Activated CD4-positive, alpha-beta T cell treated with anti-CD3 and anti-CD28 coated beads, Interleukin-2, amount 10 ng/mL, durations not matched to agents 24 days and 14 days (primary cell): ENCODE results near the gene HRAS. TPM values are rescaled to one million over a fixed set of nuclear protein-coding genes. Genes with fewer than 3 reads are reported as not detected.
"Not testable (repeated sequence)": the region's sequence is repeated elsewhere in the genome, so short reads cannot be mapped to it uniquely, and the experiment has no call there.

Experiments used
- DNase-seq: peaks from one replicate; pipeline ENCODE4 v3.0.0; 2022
- H3K27ac Mint-ChIP-seq: one replicate; pipeline ENCODE4 v1.8.0; 2022; ENCODE audit warnings: mild to moderate bottlenecking, mixed read lengths
- H3K27me3 Mint-ChIP-seq: one replicate; pipeline ENCODE4 v1.8.0; 2022; ENCODE audit warnings: mixed read lengths
- H3K36me3 Mint-ChIP-seq: one replicate; pipeline ENCODE4 v1.8.0; 2022; ENCODE audit warnings: low read depth, mild to moderate bottlenecking, mixed read lengths
- H3K4me1 Mint-ChIP-seq: one replicate; pipeline ENCODE4 v1.8.0; 2021; ENCODE audit warnings: mixed read lengths
- H3K4me3 Mint-ChIP-seq: one replicate; pipeline ENCODE4 v1.8.0; 2022; ENCODE audit warnings: mild to moderate bottlenecking, moderate library complexity, mixed read lengths
- H3K9me3 Mint-ChIP-seq: one replicate; pipeline ENCODE4 v1.8.0; 2021; ENCODE audit warnings: mixed read lengths
- intact Hi-C: fragments of 100-400 bp; cut with micrococcal nuclease; formaldehyde crosslinking; loops from one replicate; pipeline ENCODE4 v1.15.1; 2023
- total RNA-seq: library from RNA; stranded (reverse); gene quantifications from 2 replicates; pipeline ENCODE4 v1.2.3, GENCODE V29; 2022

HRAS gene
- total RNA-seq, 1 donor from 2014 or later = 94.4 TPM

DNA sequence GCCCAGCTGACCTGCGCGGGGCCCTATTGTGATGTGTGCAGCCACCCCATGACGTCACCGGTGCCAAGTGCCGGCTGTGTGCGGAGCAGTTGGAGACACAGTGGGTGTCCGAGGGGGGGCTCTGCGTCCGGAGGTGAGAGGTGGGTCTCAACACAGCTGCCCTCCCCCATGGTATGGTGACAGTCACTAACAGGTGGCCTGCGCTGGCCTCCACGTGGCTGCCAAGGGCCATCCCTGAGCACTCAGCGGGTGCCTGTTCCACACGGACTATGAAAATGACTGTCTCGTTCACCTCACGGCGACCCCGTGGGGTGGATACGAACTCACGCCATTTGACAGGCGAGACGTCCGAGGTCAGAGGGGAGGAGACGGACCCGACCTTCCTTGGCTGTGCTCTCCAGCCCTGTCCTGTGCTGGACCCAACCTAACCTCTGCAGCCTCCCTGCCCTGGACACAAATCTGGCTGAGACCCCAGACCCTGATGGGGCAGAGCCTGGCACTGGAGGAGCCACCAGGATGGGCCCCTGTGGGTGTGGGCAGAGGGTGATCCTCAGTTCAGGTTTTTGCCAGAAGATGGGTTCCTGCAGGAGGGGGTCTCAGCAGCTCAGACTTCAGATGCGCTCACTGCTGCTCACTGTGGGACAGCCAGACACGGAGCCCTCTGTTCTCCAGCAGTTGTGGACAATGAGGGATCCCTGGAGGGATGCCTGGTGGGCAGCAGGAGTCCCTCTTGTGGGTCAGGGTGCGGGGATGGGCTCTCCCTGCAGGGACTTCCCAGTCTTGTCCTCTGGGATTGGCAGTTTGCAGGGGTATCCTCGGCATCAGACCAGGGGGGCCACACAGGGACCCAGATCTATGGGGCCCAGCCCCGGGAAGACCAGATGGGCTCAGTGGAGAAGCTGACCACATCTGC lies 6.3 kb downstream of the HRAS start:
- Mint-ChIP-seq H3K27me3 (no peaks in the 10 kb centered on the region), H3K27ac (no peak overlapping the region), H3K36me3 (peaks cover 8% of the 10 kb centered on the region), H3K4me3 (no peak overlapping the region), H3K4me1 (peaks cover 3% of the 10 kb centered on the region), H3K9me3 (no peaks in the 10 kb centered on the region)
- no peak for DNase-seq
- intact Hi-C loops = no loop called here

DNA sequence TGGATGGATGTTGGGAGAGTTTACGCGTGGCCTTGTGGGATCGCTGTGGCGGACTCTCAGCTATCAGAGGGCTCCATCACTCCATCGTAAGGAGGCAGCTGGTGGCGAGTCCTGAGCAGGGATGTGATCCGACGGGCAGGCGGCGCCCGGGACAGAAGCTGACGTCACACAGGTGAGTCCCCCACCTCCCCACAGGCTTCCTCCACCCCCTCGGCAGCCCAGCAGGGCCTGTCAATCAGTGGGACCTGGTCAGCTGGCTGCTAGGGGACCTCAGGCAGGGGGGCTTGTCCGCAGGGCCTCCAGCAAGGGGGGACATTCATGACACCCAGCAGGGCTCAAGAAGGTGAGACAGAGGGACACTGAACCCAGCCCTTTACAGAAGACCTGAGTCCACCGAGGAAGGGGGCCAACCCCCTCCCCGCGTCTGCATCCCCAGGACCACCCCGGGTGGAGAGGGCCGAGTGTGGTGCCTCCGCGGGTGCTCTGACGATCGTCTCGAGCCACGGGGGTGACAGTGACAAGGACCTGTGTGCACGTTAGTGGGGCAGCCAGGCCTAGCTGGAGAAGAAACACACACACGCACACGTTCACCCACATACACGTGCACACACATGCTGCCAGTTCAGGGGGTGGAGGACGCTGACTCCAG lies 7.1 kb downstream of the HRAS start:
- Mint-ChIP-seq H3K27ac (no peak overlapping the region), H3K27me3 (no peaks in the 10 kb centered on the region), H3K9me3 (no peaks in the 10 kb centered on the region), H3K4me1 (no peaks in the 10 kb centered on the region), H3K36me3 (peaks cover 6% of the 10 kb centered on the region), H3K4me3 (no peak overlapping the region)
- intact Hi-C loops = no loop called here
- no peak for DNase-seq

DNA sequence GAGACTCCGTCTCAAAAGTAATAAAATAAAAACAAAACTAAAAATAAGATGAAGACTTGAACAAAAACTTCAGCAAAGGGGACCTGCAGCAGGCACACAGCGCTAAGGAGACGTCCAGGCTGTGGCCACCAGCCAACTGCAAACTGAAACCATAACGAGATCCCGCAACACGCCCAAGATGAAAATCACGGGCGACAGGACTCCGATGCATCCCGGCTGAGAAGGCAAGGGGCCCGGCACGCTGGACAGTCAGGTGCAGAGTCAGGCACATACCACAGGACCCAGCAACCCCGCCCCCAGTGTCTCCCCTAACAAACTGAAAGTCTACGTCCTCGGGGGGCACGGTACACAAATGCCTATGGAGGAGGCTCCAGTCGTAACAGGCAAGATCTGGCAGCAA lies 9.2 kb downstream of the HRAS start:
- H3K4me1 Mint-ChIP-seq = no peaks in the 10 kb centered on the region
- DNase-seq = no peak
- no peak overlapping the region for H3K4me3 Mint-ChIP-seq
- no peaks in the 10 kb centered on the region for H3K36me3 Mint-ChIP-seq
- intact Hi-C loops = no loop called here
- no peaks in the 10 kb centered on the region for H3K27me3 Mint-ChIP-seq
- no peaks in the 10 kb centered on the region for H3K9me3 Mint-ChIP-seq
- no peak overlapping the region for H3K27ac Mint-ChIP-seq

DNA sequence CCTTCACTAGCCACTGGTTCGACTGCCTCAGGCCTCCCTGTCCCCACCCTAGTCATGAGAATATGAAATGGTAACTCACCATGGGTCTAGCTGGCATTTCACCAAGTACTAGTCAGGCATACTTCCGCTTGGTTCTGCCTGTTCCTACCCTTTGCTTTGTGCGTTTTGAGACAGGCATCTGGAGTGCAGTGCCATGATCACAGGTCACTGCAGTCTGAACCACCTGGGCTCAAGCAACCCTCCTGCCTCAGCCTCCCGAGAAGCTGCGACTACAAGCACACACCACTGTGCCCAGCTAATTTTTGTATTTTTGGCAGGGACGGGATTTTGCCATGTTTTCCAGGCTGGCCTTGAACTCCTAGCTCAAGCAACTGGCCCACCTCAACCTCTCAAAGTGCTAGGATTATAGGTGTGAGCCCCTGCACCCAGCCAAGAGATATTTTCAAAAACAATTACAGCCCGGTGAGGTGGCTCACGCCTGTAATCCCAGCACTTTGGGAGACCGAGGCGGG lies 14.1 kb downstream of the HRAS start:
- H3K36me3 Mint-ChIP-seq = peaks cover 6% of the 10 kb centered on the region
- intact Hi-C loops = no loop called here
- H3K4me3 Mint-ChIP-seq = no peak overlapping the region
- H3K9me3 Mint-ChIP-seq = no peaks in the 10 kb centered on the region
- no peaks in the 10 kb centered on the region for H3K27me3 Mint-ChIP-seq
- H3K4me1 Mint-ChIP-seq = peaks cover 4% of the 10 kb centered on the region
- DNase-seq = no peak
- H3K27ac Mint-ChIP-seq = no peak overlapping the region

DNA sequence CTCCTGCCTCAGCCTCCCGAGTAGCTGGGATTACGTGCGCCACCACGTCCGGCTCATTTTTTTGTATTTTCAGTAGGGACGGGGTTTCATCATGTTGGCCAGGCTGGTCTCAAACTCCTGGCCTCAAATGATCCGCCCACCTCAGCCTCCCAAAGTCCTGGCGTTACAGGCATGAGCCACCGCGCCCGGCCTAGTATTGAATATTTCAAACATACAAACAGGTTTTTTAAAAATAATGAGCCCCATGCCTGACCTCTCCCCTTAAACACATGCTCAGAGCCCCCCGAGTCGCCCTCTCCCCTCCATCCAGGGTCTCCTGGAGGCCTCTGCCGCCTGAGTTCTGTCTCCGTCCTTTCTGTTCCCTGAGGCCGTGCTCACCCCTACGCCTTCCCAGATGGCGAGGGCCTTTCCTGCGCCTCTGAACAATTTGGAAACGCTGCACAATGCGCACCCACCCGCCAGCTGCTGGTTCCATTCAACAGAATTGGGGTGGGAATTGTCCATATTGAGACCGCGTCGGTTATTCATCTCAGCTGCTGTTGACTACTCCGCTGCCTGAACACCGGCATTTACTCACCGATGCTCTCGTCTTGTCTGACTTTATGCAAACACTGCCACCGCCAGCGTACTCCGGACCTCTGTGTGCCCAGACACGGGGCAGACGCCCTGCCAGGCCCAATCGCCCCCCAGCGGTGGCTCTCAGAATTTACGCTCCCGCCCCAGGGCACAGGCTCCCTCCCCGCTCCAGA lies 14.8 kb downstream of the HRAS start:
- H3K27me3 Mint-ChIP-seq = no peaks in the 10 kb centered on the region
- H3K27ac Mint-ChIP-seq = no peak overlapping the region
- peaks cover 11% of the 10 kb centered on the region for H3K36me3 Mint-ChIP-seq
- no peak overlapping the region for H3K4me3 Mint-ChIP-seq
- intact Hi-C loops = no loop called here
- no peaks in the 10 kb centered on the region for H3K9me3 Mint-ChIP-seq
- peak; percentile 73 for DNase-seq
- peaks cover 4% of the 10 kb centered on the region for H3K4me1 Mint-ChIP-seq

DNA sequence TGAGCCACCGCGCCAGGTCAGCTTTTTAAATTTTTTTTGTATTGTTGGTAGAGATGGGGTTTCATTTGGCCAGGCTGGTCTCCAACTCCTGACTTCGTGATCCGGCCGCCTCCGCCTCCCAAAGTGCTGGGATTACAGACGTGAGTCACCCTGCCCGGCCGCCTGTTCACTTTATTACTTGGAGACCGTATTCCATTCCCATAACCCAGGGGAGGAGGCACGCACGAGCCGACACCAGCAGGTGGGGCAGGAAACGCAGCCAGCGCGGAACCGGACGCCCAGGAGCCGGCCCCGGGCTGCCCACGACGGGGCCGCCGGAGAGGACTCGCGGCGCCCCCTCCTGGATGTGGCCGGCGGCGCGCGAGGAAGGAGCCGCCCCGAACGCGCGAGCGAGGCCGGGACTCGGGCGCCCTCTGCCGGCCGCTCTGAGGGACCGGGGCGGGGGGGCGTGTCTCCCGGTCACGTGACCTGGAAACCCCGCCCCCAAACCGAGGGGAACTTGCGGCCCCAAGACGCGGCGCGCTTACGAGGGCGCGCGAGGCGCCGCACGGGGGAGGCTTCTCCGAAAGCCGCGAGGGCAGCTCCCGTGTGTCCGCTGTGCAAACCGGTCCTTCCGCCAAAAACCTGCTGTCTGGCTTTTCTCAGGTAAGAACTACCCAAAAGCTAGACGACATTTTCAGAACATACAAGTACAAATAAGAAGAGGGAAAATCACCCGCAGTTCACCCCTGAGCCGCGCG lies 16.7 kb downstream of the HRAS start:
- Mint-ChIP-seq H3K9me3 (no peaks in the 10 kb centered on the region), H3K4me3 (peak overlapping the region; percentile 75), H3K27me3 (no peaks in the 10 kb centered on the region), H3K27ac (peak overlapping the region; percentile 69), H3K4me1 (peaks cover 4% of the 10 kb centered on the region), H3K36me3 (peaks cover 18% of the 10 kb centered on the region)
- intact Hi-C loops = loop anchor here (1.0 to 5.0 kb wide), 4 partner anchors 11 to 211 kb away; partner anchors contain the start of genes HRAS, IFITM2, PTDSS2 and RNH1
- peak; percentile 96 for DNase-seq

DNA sequence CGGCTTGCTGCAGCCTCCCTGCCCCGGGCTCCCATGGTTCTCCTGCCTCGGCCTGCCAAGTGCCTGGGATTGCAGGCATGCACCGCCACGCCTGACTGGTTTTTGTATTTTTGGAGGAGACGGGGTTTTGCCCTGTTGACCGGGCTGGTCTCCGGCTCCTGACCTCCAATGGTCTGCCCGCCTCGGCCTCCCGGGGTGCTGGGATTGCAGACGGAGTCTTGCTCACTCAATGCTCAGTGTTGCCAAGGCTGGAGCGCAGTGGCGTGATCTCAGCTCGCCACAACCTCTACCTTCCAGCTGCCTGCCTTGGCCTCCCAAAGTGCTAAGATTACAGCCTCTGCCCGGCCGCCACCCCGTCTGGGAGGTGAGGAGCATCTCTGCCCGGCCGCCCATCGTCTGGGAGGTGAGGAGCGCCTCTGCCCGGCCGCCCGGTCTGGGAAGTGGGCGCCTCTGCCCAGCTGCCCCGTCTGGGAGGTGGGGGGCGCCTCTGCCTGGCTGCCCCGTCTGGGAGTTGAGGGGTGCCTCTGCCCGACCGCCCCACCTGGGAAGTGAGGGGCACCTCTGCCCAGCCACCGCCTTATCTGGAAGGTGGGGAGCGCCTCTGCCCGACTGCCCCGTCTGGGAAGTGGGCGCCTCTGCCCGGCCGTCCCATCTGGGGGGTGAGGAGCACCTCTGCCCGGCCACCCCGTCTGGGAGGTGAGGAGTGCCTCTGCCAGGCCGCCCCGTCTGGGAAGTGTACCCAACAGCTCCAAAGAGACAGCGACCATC lies 18.3 kb downstream of the HRAS start:
- H3K27me3 Mint-ChIP-seq, DNase-seq, H3K4me1 Mint-ChIP-seq, H3K9me3 Mint-ChIP-seq, H3K4me3 Mint-ChIP-seq, H3K27ac Mint-ChIP-seq: not testable (repeated sequence)
- H3K36me3 Mint-ChIP-seq = peaks cover 23% of the 10 kb centered on the region
- intact Hi-C loops = loop anchor here (5.0 kb wide), 1 partner anchor 210 kb away; the partner anchor contains the start of gene IFITM2

DNA sequence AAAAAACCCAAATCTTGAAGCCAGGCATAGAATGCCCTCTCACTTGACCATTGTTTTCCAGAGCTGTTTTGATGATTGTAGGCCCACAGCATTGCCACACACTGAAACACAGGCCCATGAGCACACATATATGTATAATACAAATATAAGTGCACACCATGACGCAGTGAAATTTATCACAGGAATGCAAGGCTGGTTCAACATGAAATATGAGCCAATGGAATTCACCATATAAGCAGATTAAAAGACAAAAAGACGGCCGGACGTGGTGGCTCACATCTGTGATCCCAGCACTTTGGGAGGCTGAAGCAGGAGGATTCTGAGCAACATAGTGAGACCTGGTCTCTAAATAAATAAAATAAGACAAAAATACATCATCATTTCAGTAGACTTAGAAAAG lies 19.0 kb downstream of the HRAS start:
- Mint-ChIP-seq H3K4me1 (peaks cover 4% of the 10 kb centered on the region), H3K36me3 (peaks cover 26% of the 10 kb centered on the region), H3K4me3 (no peak overlapping the region), H3K9me3 (no peaks in the 10 kb centered on the region), H3K27me3 (no peaks in the 10 kb centered on the region), H3K27ac (no peak overlapping the region)
- no peak for DNase-seq
- intact Hi-C loops = loop anchor here (5.0 kb wide), 1 partner anchor 209 kb away; the partner anchor contains the start of gene IFITM2

DNA sequence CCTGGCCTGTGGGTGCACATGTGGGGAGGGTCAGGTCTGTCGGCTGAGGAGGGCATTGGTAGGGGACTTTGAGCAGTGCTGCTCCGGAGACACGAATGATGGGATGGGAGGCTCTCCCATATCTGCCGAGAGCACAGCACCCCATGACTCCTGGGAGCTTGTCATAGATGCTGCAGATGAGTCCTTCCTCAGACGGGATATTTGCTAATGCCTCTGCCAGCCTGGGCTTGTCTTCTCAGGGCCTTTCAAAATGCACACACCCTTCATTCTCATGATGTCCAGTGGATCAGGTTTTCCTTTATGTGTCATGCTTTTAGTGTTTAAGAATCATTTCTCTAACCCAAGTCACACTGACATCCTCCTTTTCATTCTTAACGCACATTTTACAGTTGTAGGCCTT lies 20.2 kb downstream of the HRAS start:
- Mint-ChIP-seq H3K27me3 (no peaks in the 10 kb centered on the region), H3K4me3 (no peak overlapping the region), H3K4me1 (peaks cover 4% of the 10 kb centered on the region), H3K36me3 (peaks cover 28% of the 10 kb centered on the region), H3K27ac (no peak overlapping the region), H3K9me3 (no peaks in the 10 kb centered on the region)
- DNase-seq = no peak
- intact Hi-C loops = loop anchor here (5.0 kb wide), 1 partner anchor 208 kb away; the partner anchor contains the start of gene IFITM2

DNA sequence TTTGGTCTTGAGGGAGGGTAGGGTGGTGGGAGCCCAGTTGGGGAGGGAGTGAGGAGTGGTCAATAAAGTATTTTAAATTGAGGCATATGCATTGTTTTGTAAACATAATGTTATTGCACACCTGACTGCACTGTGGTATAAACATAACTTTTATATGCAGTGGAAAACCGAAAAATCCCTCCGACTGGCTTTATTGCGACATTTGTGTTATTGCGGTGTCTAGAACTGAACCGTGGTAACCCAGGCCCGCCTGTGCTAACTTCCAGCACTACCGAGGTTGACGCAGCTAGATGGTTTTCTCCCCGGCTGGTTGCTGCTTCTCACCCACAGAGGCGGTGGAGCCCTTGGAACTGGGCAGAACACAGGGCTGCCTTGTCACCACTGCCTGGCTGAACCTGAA lies 20.8 kb downstream of the HRAS start:
- Mint-ChIP-seq H3K4me1 (peaks cover 4% of the 10 kb centered on the region), H3K4me3 (no peak overlapping the region), H3K27me3 (no peaks in the 10 kb centered on the region), H3K9me3 (no peaks in the 10 kb centered on the region), H3K36me3 (peaks cover 33% of the 10 kb centered on the region), H3K27ac (no peak overlapping the region)
- intact Hi-C loops = loop anchor here (5.0 kb wide), 1 partner anchor 207 kb away; the partner anchor contains the start of gene IFITM2
- DNase-seq = no peak

DNA sequence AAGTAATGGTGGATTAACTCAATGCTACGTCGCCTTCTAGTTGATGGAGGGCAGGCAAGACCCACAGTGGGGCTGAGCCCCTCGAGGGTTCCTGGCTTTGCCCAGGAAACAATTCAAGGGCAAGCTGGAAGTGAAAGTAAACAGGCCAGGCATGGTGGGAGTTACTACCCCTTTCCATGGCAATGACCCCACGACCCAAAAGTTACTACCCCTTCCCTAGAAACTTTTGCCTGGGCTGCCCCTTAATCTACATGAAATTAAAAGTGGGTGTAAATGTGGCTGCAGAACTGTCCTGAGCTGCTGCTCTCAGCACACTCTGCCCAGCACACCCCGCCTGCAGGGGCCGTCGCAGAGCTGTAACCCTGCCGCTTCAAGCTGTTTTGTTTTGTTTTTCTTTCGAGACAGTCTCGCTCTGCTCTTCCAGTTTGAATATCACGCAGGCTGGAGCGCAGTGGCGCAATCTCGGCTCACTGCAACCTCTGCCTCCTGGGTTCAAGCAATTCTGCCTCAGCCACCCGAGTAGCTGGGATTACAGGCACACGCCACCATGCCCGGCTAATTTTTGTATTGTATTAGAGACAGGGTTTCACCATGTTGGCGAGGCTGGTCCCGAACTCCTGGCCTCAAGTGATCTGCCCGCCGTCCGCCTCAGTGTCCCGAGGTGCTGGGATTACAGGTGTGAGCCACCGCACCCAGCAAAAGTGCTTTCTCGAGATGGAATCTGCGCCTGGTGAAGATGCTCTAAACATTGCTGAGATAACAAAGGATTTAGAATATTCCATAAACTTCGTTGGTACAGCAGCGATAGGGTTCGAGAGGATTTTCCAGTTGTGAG lies 22.4 kb downstream of the HRAS start:
- Mint-ChIP-seq H3K27ac (no peak overlapping the region), H3K4me3 (no peak overlapping the region), H3K9me3 (no peaks in the 10 kb centered on the region), H3K36me3 (peaks cover 38% of the 10 kb centered on the region), H3K4me1 (peaks cover 3% of the 10 kb centered on the region), H3K27me3 (no peaks in the 10 kb centered on the region)
- no peak for DNase-seq
- intact Hi-C loops = no loop called here

DNA sequence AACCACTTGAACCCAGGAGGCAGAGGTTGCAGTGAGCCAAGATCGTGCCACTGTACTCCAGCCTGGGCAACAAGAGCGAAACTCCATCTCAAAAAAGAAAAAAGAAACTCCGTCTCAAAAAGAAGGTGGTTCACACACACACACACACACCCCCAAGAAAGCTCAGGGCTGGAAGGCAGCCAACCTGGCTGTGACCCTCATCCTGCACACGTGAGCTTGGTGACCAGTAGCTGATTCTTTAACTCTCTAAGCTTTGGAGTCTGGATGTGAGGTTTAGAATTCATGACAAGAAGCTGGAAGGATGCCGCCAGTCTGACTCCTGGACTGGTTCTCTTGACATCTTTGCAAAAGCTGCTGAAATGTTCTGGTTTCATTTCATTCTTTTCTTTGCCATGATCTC lies 26.4 kb downstream of the HRAS start:
- intact Hi-C loops = loop anchor here (5.0 kb wide), 1 partner anchor 288 kb away; the partner anchor contains the start of gene SLC25A22
- H3K4me1 Mint-ChIP-seq = peaks cover 19% of the 10 kb centered on the region
- DNase-seq = no peak
- peak overlapping the region; percentile 26 for H3K4me3 Mint-ChIP-seq
- no peaks in the 10 kb centered on the region for H3K27me3 Mint-ChIP-seq
- H3K27ac Mint-ChIP-seq = no peak overlapping the region
- H3K36me3 Mint-ChIP-seq = peaks cover 33% of the 10 kb centered on the region
- no peaks in the 10 kb centered on the region for H3K9me3 Mint-ChIP-seq
